Fibroblast of peridontal ligament (primary cell): ENCODE measurements around the gene TMEM256.
A peak's percentile ranks its signal among the peaks of the same experiment; 100 is the strongest.
"Not testable (repeated sequence)": the region's sequence is repeated elsewhere in the genome, so short reads cannot be mapped to it uniquely, and the experiment has no call there.

Source experiments
- DNase-seq: peaks from one replicate; pipeline ENCODE4 v3.0.0-alpha.2; 2010; ENCODE audit errors: extremely low read depth

Gene TMEM256

GRCh38 chr17:7383742-7384488, 20.0 kb downstream of the TMEM256 start:
- no peak for DNase-seq

GRCh38 chr17:7383371-7383741, 20.5 kb downstream of the TMEM256 start:
- no peak for DNase-seq

GRCh38 chr17:7382901-7383300, 21.0 kb downstream of the TMEM256 start:
- DNase-seq, result no peak

- DNase-seq, result no peak
Measured at GRCh38 chr17:7380855-7381683, 22.8 kb downstream of the TMEM256 start, which contains the start of gene TNK1. TSS of gene TNK1 (plus strand) at chr17:7381089. CDS start at chr17:7382927, 1,838 bp downstream.

- DNase-seq, result peak; percentile 38
Measured at GRCh38 chr17:7380321-7380720, 23.6 kb downstream of the TMEM256 start.

GRCh38 chr17:7379134-7379533, 24.8 kb downstream of the TMEM256 start:
- DNase-seq, result no peak

- no peak for DNase-seq
Measured at GRCh38 chr17:7374353-7374752, 29.5 kb downstream of the TMEM256 start.

GRCh38 chr17:7370853-7371252, 33.0 kb downstream of the TMEM256 start:
- no peak for DNase-seq

- no peak for DNase-seq
Measured at GRCh38 chr17:7369825-7370224, 34.1 kb downstream of the TMEM256 start.

GRCh38 chr17:7368599-7368994, 35.3 kb downstream of the TMEM256 start:
- DNase-seq, result not testable (repeated sequence)

GRCh38 chr17:7367918-7368598, 35.8 kb downstream of the TMEM256 start:
- no peak for DNase-seq

GRCh38 chr17:7367083-7367482, 36.8 kb downstream of the TMEM256 start:
- DNase-seq, result no peak

GRCh38 chr17:7365963-7366362, 37.9 kb downstream of the TMEM256 start:
- not testable (repeated sequence) for DNase-seq

GRCh38 chr17:7363311-7363710, 40.6 kb downstream of the TMEM256 start:
- DNase-seq, result no peak

GRCh38 chr17:7361906-7362305, 42.0 kb downstream of the TMEM256 start:
- no peak for DNase-seq

GRCh38 chr17:7357381-7357780, 46.5 kb downstream of the TMEM256 start:
- DNase-seq, result no peak

GRCh38 chr17:7356756-7357155, 47.1 kb downstream of the TMEM256 start:
- no peak for DNase-seq

- DNase-seq, result peak; percentile 37
Measured at GRCh38 chr17:7356072-7356549, 47.8 kb downstream of the TMEM256 start.

GRCh38 chr17:7355573-7355972, 48.3 kb downstream of the TMEM256 start:
- DNase-seq, result no peak

GRCh38 chr17:7355053-7355452, 48.8 kb downstream of the TMEM256 start, which contains the start of gene TMEM95:
TSS of gene TMEM95 (plus strand) at chr17:7355156. CDS start at chr17:7355205, 49 bp downstream.
- no peak for DNase-seq

GRCh38 chr17:7354262-7354843, 49.5 kb downstream of the TMEM256 start:
- DNase-seq, result peak; percentile 26
